Body of pancreas (tissue), 4 donors: ENCODE results near the gene CCL23. TPM values are rescaled to one million over a fixed set of nuclear protein-coding genes. Genes with fewer than 3 reads are reported as not detected.
"Not testable (repeated sequence)": the region's sequence is repeated elsewhere in the genome, so short reads cannot be mapped to it uniquely, and the experiment has no call there.

Source experiments
- ATAC-seq: fragments of 150-250 bp; one replicate; pipeline ENCODE4 v1.9.1; 2016
- DNase-seq, 4 donors: peaks; one replicate each; pipeline ENCODE4 v3.0.0-alpha.2; 2019
- H3K27ac ChIP-seq, 4 donors: fragments of 200-600 bp; sonication (generic); 1 replicate in 3 of 4; 2 replicates in 1 of 4; pipeline versions ENCODE4 v1.5.1 to v1.6.1; 2016 to 2019; ENCODE audit warnings: mild to moderate bottlenecking in 1 of 4, mixed read lengths in 1 of 4, moderate library complexity in 1 of 4
- H3K27me3 ChIP-seq, 2 donors: fragments of 200-600 bp; sonication (generic); one replicate each; pipeline ENCODE4 v1.6.0; 2016; ENCODE audit warnings: mild to moderate bottlenecking in 1 of 2
- H3K36me3 ChIP-seq, 2 donors: fragments of 200-600 bp; sonication (generic); replicated peaks in 1 of 2; 2 replicates each; pipeline ENCODE4 v1.5.1; 2016; ENCODE audit warnings: low read depth in 2 of 2; ENCODE audit not compliant: insufficient read depth in 1 of 2
- H3K4me1 ChIP-seq: fragments of 200-600 bp; sonication (generic); one replicate; pipeline ENCODE4 v1.6.0; 2016
- H3K4me3 ChIP-seq, 2 donors: fragments of 200-600 bp; sonication (generic); 1 replicate in 1 of 2; 2 replicates in 1 of 2; pipeline ENCODE4 v1.5.1; 2016 to 2019
- H3K9me3 ChIP-seq, 3 donors: fragments of 200-600 bp; sonication (generic); 1 replicate in 2 of 3; 2 replicates in 1 of 3; pipeline ENCODE4 v1.5.1; 2016
- CTCF ChIP-seq, 7 experiments: fragments of 450-650 bp in 4 of 7; fragments of 200-600 bp in 3 of 7; sonication (generic) in 3 of 7; IDR thresholded peaks; one replicate each; pipeline ENCODE4 v1.5.1; 2016 to 2019; ENCODE audit warnings: antibody characterized with exemption in 7 of 7
- POLR2A ChIP-seq, 3 donors: fragments of 450-650 bp; IDR thresholded peaks; one replicate each; pipeline ENCODE4 v1.6.1; 2016; ENCODE audit warnings: antibody characterized with exemption in 3 of 3, mild to moderate bottlenecking in 2 of 3
- WGBS, 2 donors: methylation state at CpG; one replicate each; pipeline ENCODE4 v1.1.5; 2017; 5-methylcytosine and 5-hydroxymethylcytosine counted together
- intact Hi-C: fragments of 100-400 bp; cut with DNase I; formaldehyde crosslinking; loops from one replicate; pipeline ENCODE4 v1.15.1; 2023
- total RNA-seq, 2 donors: library from RNA; depleted of rRNA; stranded (reverse); fragments of >200 nt; gene quantifications; one replicate each; pipeline ENCODE4 v1.1.0, GENCODE V29; 2016

The CCL23 gene
- total RNA-seq, 2 donors from 2014 or later = 2.6 TPM; not detected in 1

GRCh38 chr17:36001110-36001771, 16.5 kb downstream of the CCL23 start, which contains the start of gene CCL15:
CCL15 (minus strand) TSS chr17:36001553; CDS start chr17:36001492, 61 bp downstream.
- Histone ChIP-seq H3K4me3 (no peak within 1 kb of the TSS), H3K36me3 (no peaks in the 10 kb centered on the region), H3K27ac (no peak within 1 kb of the TSS), H3K9me3 (no peaks in the 10 kb centered on the region), H3K4me1 (peaks cover 11% of the 10 kb centered on the region), H3K27me3 (no peaks in the 10 kb centered on the region)
- TF ChIP-seq CTCF (IDR thresholded peaks at IDR 0.05) = no peak
- ATAC-seq = no peak
- no peak for DNase-seq
- WGBS, 2 donors = 86 to 90% methylated on average over 6 of the region's 6 CpGs
- intact Hi-C loops = no loop called here

DNA sequence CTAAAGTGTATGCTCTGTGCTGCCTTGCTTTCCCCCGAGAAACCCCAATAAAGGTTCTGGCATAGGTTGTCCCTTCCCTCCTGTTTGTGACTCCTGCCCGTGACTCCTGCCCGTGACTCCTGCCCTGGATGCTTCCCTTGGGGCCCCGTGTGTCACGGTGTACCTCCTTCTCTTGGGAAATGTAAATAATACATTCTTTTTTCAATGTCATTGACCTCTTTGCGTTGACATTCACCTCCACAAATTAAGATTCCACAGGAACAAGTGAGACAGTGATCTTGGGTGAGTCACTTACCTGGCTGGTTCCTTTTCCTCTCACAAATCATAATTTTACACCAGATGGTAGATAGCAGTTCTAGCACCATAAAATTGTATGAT, 17.1 kb downstream of the CCL23 start:
- H3K27ac ChIP-seq = no peak overlapping the region
- intact Hi-C loops = no loop called here
- DNase-seq = no peak
- no peak for ATAC-seq
- TF ChIP-seq POLR2A (IDR thresholded peaks at IDR 0.05) = no peak
- TF ChIP-seq CTCF (IDR thresholded peaks at IDR 0.05) = no peak
- no peaks in the 10 kb centered on the region for H3K36me3 ChIP-seq
- H3K4me1 ChIP-seq = peaks cover 11% of the 10 kb centered on the region
- no peaks in the 10 kb centered on the region for H3K9me3 ChIP-seq
- H3K27me3 ChIP-seq = no peaks in the 10 kb centered on the region
- no peak overlapping the region for H3K4me3 ChIP-seq
- 62 to 66% methylated on average over 6 of the region's 6 CpGs for WGBS, 2 donors

- 84 to 88% methylated on average over 1 of the region's 1 CpG for WGBS, 2 donors
These were observed 19.0 kb downstream of the CCL23 start for GRCh38 chr17:35998756-35999155.

DNA sequence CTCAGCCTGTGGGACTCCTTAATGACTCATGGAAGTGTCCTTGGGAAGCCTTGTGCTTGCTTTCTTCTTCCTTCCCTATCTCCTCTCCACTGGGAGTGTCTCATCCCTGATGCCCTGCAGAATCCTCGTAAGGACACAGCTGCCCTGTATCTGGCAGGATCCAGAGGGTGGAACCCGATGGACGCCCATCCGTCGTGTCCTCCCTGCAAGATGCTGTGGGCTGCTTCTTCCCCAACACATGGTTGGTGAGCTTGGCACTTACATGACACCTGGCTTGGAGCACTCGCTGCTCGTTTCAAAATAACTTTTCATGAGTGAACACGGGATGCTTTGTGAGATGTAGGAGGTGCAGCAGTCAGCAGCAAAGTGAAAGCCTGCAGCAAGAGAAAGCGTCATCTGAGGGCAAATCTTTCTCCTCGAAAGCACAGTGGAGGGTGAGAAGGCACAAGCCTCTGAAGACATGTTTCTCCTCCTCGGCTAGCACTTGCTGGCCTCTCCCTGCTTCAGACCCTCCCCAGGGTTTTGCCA, 19.7 kb downstream of the CCL23 start:
- H3K4me3 ChIP-seq = no peak overlapping the region
- intact Hi-C loops = no loop called here
- H3K36me3 ChIP-seq = no peaks in the 10 kb centered on the region
- peaks cover 11% of the 10 kb centered on the region for H3K4me1 ChIP-seq
- H3K27me3 ChIP-seq = no peaks in the 10 kb centered on the region
- TF ChIP-seq POLR2A (IDR thresholded peaks at IDR 0.05) (no peak), CTCF (IDR thresholded peaks at IDR 0.05) (no peak)
- H3K9me3 ChIP-seq = no peaks in the 10 kb centered on the region
- 46 to 63% methylated on average over 9 to 11 of the region's 11 CpGs for WGBS, 2 donors
- ATAC-seq (no peak), DNase-seq (no peak)
- H3K27ac ChIP-seq = no peak overlapping the region

More at GRCh38 chr17:35998756-35999155, 19.0 kb downstream of the CCL23 start:
- H3K4me3 ChIP-seq = no peak overlapping the region
- no peak for DNase-seq
- H3K27me3 ChIP-seq = no peaks in the 10 kb centered on the region
- ATAC-seq = no peak
- TF ChIP-seq POLR2A (IDR thresholded peaks at IDR 0.05) = no peak
- no peak for TF ChIP-seq CTCF (IDR thresholded peaks at IDR 0.05)
- H3K4me1 ChIP-seq = peaks cover 11% of the 10 kb centered on the region
- H3K9me3 ChIP-seq = no peaks in the 10 kb centered on the region
- H3K27ac ChIP-seq = no peak overlapping the region
- intact Hi-C loops = no loop called here
- no peaks in the 10 kb centered on the region for H3K36me3 ChIP-seq

DNA sequence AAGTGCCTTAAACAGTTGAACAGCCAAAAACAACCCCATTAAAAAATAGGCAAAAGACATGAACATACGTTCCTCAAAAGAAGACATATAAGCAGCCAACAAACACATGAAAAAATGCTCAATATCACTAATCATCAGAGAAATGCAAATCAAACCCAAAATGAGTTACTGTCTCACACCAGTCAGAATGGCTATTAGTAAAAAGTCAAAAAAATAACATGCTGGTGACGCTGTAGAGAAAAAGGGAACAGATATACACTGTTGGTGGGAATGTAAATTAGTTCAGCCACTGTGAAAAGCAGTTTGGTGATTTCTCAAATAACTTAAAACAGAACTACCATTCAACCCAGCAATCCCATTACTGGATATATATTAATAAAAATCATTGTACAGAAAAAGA, 22.4 kb downstream of the CCL23 start:
- DNase-seq, H3K27me3 ChIP-seq, H3K4me3 ChIP-seq, H3K36me3 ChIP-seq, ATAC-seq, H3K9me3 ChIP-seq, H3K27ac ChIP-seq, intact Hi-C loops, H3K4me1 ChIP-seq: not testable (repeated sequence)
- WGBS, 2 donors = 50 to 72% methylated on average over 2 of the region's 2 CpGs
